ENCODE results near the gene KRTAP5-9. TPM values are rescaled to one million over a fixed set of nuclear protein-coding genes. Genes with fewer than 3 reads are reported as not detected.
"Not testable (repeated sequence)": the region's sequence is repeated elsewhere in the genome, so short reads cannot be mapped to it uniquely, and the experiment has no call there.

The KRTAP5-9 gene
- total RNA-seq, 2 donors from 2014 or later = 0.35 to 0.52 TPM

- Histone ChIP-seq H3K9ac (ENCODE audit: low read depth in 2 of 2, low read length in 2 of 2) (no peak overlapping the region), H3K36me3 (no peaks in the 10 kb centered on the region), H3K27me3 (no peaks in the 10 kb centered on the region), H3K9me3 (no peaks in the 10 kb centered on the region), H3K4me3 (no peak overlapping the region), H3K27ac (no peak overlapping the region), H3K4me1 (no peaks in the 10 kb centered on the region)
- DNase-seq = no peak
- intact Hi-C loops (cut with DNase I) = no loop called here
- no peak for TF ChIP-seq CTCF (IDR thresholded peaks at IDR 0.05)
Observed at GRCh38 chr11:71527576-71528210, 20.5 kb upstream of the KRTAP5-9 start.

- Histone ChIP-seq H3K27me3 (no peaks in the 10 kb centered on the region), H3K27ac (no peak overlapping the region), H3K4me1 (no peaks in the 10 kb centered on the region), H3K9ac (ENCODE audit: low read depth in 2 of 2, low read length in 2 of 2) (no peak overlapping the region), H3K36me3 (no peaks in the 10 kb centered on the region), H3K4me3 (no peak overlapping the region), H3K9me3 (no peaks in the 10 kb centered on the region)
- no peak for TF ChIP-seq CTCF (IDR thresholded peaks at IDR 0.05)
- no peak for DNase-seq
- intact Hi-C loops (cut with DNase I) = no loop called here
Observed at GRCh38 chr11:71530602-71531001, 17.6 kb upstream of the KRTAP5-9 start.

GRCh38 chr11:71532036-71532610 is 16.1 kb upstream of the KRTAP5-9 start:
- TF ChIP-seq CTCF (IDR thresholded peaks at IDR 0.05) = no peak
- no peak for DNase-seq
- no peaks in the 10 kb centered on the region for H3K9me3 ChIP-seq
- H3K36me3 ChIP-seq = no peaks in the 10 kb centered on the region
- no peak overlapping the region for H3K4me3 ChIP-seq
- no peaks in the 10 kb centered on the region for H3K27me3 ChIP-seq
- no peak overlapping the region for H3K27ac ChIP-seq
- no peaks in the 10 kb centered on the region for H3K4me1 ChIP-seq
- intact Hi-C loops (cut with DNase I) = no loop called here
- no peak overlapping the region for H3K9ac ChIP-seq (ENCODE audit: low read depth in 2 of 2, low read length in 2 of 2)

- H3K9ac ChIP-seq (ENCODE audit: low read depth in 2 of 2, low read length in 2 of 2); intact Hi-C loops (cut with DNase I); DNase-seq; H3K27ac ChIP-seq; H3K4me3 ChIP-seq; H3K9me3 ChIP-seq; H3K36me3 ChIP-seq; H3K4me1 ChIP-seq; H3K27me3 ChIP-seq: not testable (repeated sequence)
Observed at GRCh38 chr11:71534711-71535608, 13.3 kb upstream of the KRTAP5-9 start.

GRCh38 chr11:71535825-71536224 is 12.4 kb upstream of the KRTAP5-9 start:
- Histone ChIP-seq H3K36me3 (no peaks in the 10 kb centered on the region), H3K4me3 (no peak overlapping the region), H3K9me3 (no peaks in the 10 kb centered on the region), H3K27ac (no peak overlapping the region), H3K27me3 (no peaks in the 10 kb centered on the region), H3K9ac (ENCODE audit: low read depth in 2 of 2, low read length in 2 of 2) (no peak overlapping the region), H3K4me1 (no peaks in the 10 kb centered on the region)
- intact Hi-C loops (cut with DNase I) = no loop called here
- no peak for DNase-seq
- no peak for TF ChIP-seq CTCF (IDR thresholded peaks at IDR 0.05)
